B cell (primary cell): ENCODE data around the gene PRKCZ. TPM values are rescaled to one million over a fixed set of nuclear protein-coding genes. Genes with fewer than 3 reads are reported as not detected.

ENCODE experiments used
- ATAC-seq: fragments of 200-7000 bp; cut with Tn5 transposase; one replicate; pipeline ENCODE4 v1.10.0; 2021; ENCODE audit warnings: low read depth, mild to moderate bottlenecking, moderate number of reproducible peaks, moderate library complexity
- CTCF ChIA-PET: fragments of 350-600 bp; sonication (Branson Sonifier 250); formaldehyde crosslinking; loops from one replicate; lab custom pipeline; 2021; ENCODE audit warnings: antibody characterized with exemption, inconsistent platforms; lab: Charles Lee
- POLR2A ChIA-PET: fragments of 350-600 bp; sonication (Branson Sonifier 250); formaldehyde crosslinking; loops from one replicate; lab custom pipeline; 2021; ENCODE audit warnings: antibody characterized with exemption; lab: Charles Lee
- DNase-seq: peaks from one replicate; pipeline ENCODE4 v3.0.0; 2013
- H2AFZ ChIP-seq: 2 replicates; pipeline ENCODE4 v1.6.1; 2012; ENCODE audit warnings: mild to moderate bottlenecking, low read depth, low read length; ENCODE audit not compliant: insufficient read depth, poor library complexity, severe bottlenecking
- H3K27ac ChIP-seq, 2 donors: 1 replicate in 1 of 2; 2 replicates in 1 of 2; pipeline ENCODE4 v1.5.1; 2012 to 2013; ENCODE audit warnings: low read length in 2 of 2, mild to moderate bottlenecking in 2 of 2, moderate library complexity in 1 of 2
- H3K27me3 ChIP-seq, 4 experiments: fragments of 200-600 bp in 1 of 4; sonication (generic) in 1 of 4; replicated peaks in 1 of 4; 1 replicate in 2 of 4; 2 replicates in 2 of 4; pipeline versions ENCODE4 v1.6.1 to v1.7.0; 2013 to 2016; ENCODE audit warnings: low read length in 3 of 4, mild to moderate bottlenecking in 2 of 4, mixed read lengths in 1 of 4, moderate library complexity in 1 of 4; ENCODE audit not compliant: insufficient read depth in 4 of 4, control insufficient read depth in 3 of 4; ENCODE audit errors: control extremely low read depth in 1 of 4
- H3K36me3 ChIP-seq, 2 experiments: replicated peaks in 1 of 2; 1 replicate in 1 of 2; 2 replicates in 1 of 2; pipeline versions ENCODE4 v1.6.1 to v1.7.1; 2013; ENCODE audit warnings: low read length in 1 of 2; ENCODE audit not compliant: insufficient read depth in 2 of 2, control insufficient read depth in 1 of 2; ENCODE audit errors: control extremely low read depth in 1 of 2, extremely low read depth in 1 of 2
- H3K4me1 ChIP-seq, 2 donors: fragments of 200-600 bp in 1 of 2; sonication (generic) in 1 of 2; 1 replicate in 1 of 2; 2 replicates in 1 of 2; pipeline versions ENCODE4 v1.5.1 to v1.6.1; 2013 to 2017; ENCODE audit warnings: low read length in 2 of 2; ENCODE audit not compliant: control insufficient read depth in 2 of 2, insufficient read depth in 2 of 2
- H3K4me2 ChIP-seq: replicated peaks from 2 replicates; pipeline ENCODE3; 2012; ENCODE audit warnings: mild to moderate bottlenecking, low read depth, low read length; ENCODE audit not compliant: poor library complexity, severe bottlenecking
- H3K4me3 ChIP-seq, 5 experiments: fragments of 200-600 bp in 1 of 5; sonication (generic) in 1 of 5; 1 replicate in 3 of 5; 2 replicates in 2 of 5; pipeline versions ENCODE4 v1.5.1 to v1.7.0; 2011 to 2016; ENCODE audit warnings: low read length in 4 of 5, mild to moderate bottlenecking in 4 of 5, low read depth in 2 of 5, control low read depth in 1 of 5, moderate library complexity in 1 of 5; ENCODE audit not compliant: insufficient read depth in 1 of 5; ENCODE audit errors: control extremely low read depth in 1 of 5, extremely low read depth in 1 of 5
- H3K79me2 ChIP-seq: fragments of 200-600 bp; sonication (generic); one replicate; pipeline ENCODE4 v1.6.0; 2016; ENCODE audit warnings: low read length; ENCODE audit not compliant: control insufficient read depth, insufficient read depth
- H3K9ac ChIP-seq: fragments of 200-600 bp; sonication (generic); 2 replicates; pipeline ENCODE4 v1.6.1; 2017; ENCODE audit warnings: mild to moderate bottlenecking, low read length, moderate library complexity
- H3K9me3 ChIP-seq, 3 donors: one replicate each; pipeline versions ENCODE4 v1.6.1 to v1.7.1; 2013; ENCODE audit warnings: low read length in 2 of 3; ENCODE audit not compliant: control insufficient read depth in 2 of 3, insufficient read depth in 1 of 3; ENCODE audit errors: control extremely low read depth in 1 of 3
- H4K20me1 ChIP-seq: 2 replicates; pipeline ENCODE4 v1.6.0; 2012; ENCODE audit warnings: mild to moderate bottlenecking, low read length; ENCODE audit not compliant: insufficient read depth, control insufficient read depth, poor library complexity, severe bottlenecking
- H3K27ac Mint-ChIP-seq: one replicate; pipeline ENCODE4 v1.8.0; 2021; ENCODE audit warnings: mixed read lengths
- H3K27me3 Mint-ChIP-seq: one replicate; pipeline ENCODE4 v1.8.0; 2021; ENCODE audit warnings: mixed read lengths
- H3K4me1 Mint-ChIP-seq: one replicate; pipeline ENCODE4 v1.8.0; 2021; ENCODE audit warnings: mixed read lengths
- H3K4me3 Mint-ChIP-seq: one replicate; pipeline ENCODE4 v1.8.0; 2021; ENCODE audit warnings: mixed read lengths
- H3K9me3 Mint-ChIP-seq: one replicate; pipeline ENCODE4 v1.8.0; 2022; ENCODE audit warnings: mixed read lengths; ENCODE audit not compliant: insufficient read depth
- CTCF ChIP-seq: fragments of 200-600 bp; IDR thresholded peaks from one replicate; pipeline ENCODE4 v1.8.0; 2022; ENCODE audit warnings: antibody characterized with exemption, mild to moderate bottlenecking
- EZH2 ChIP-seq: IDR thresholded peaks from 2 replicates; pipeline ENCODE4 v1.6.1; 2012; ENCODE audit warnings: borderline replicate concordance, low read depth, mild to moderate bottlenecking, moderate library complexity, low read length; ENCODE audit not compliant: insufficient read depth, poor library complexity, severe bottlenecking
- WGBS: methylation state at CpG from one replicate; pipeline ENCODE4 v1.1.5; 2013; ENCODE audit warnings: missing lambda C conversion rate; ENCODE audit not compliant: insufficient coverage; 5-methylcytosine and 5-hydroxymethylcytosine counted together
- intact Hi-C: fragments of 100-400 bp; cut with micrococcal nuclease; formaldehyde crosslinking; loops from one replicate; pipeline ENCODE4 v1.10.0; 2022
- polyA plus RNA-seq: library from polyadenylated mRNA; depleted of rRNA; stranded (reverse); fragments of >200 nt; gene quantifications from 2 replicates; pipeline ENCODE4 v1.2.3, GENCODE V29; 2012
- total RNA-seq, 2 donors: library from RNA; stranded (reverse); fragments of 120-200 nt in 1 of 2; gene quantifications; 1 replicate in 1 of 2; 2 replicates in 1 of 2; pipeline versions ENCODE4 v1.2.3 to v1.2.4, GENCODE V29; 2013 to 2022

The PRKCZ gene
- total and polyA plus RNA-seq, 2 donors (not counting 1 experiment from before 2014, with no cell fraction given) = 17.9 to 53.2 TPM

- Mint-ChIP-seq H3K27ac (no peak overlapping the region), H3K4me3 (no peak overlapping the region), H3K9me3 (no peaks in the 10 kb centered on the region), H3K4me1 (no peaks in the 10 kb centered on the region), H3K27me3 (peaks cover 28% of the 10 kb centered on the region)
- Histone ChIP-seq H2AFZ (no peak overlapping the region), H3K9ac (no peak overlapping the region), H3K36me3 (no peaks in the 10 kb centered on the region), H3K4me2 (no peak overlapping the region), H3K4me3 (no peak overlapping the region), H4K20me1 (no peaks in the 10 kb centered on the region), H3K4me1 (no peaks in the 10 kb centered on the region), H3K27me3 (peaks cover 0 to 10% (median 0%) of the 10 kb centered on the region in 4 experiments), H3K9me3 (no peaks in the 10 kb centered on the region), H3K79me2 (no peaks in the 10 kb centered on the region), H3K27ac (no peak overlapping the region)
- WGBS = 93% methylated on average over 23 of the region's 27 CpGs
- DNase-seq = no peak
- intact Hi-C loops = no loop called here
- POLR2A ChIA-PET = no interaction called here
- ATAC-seq = no peak
- no peak for TF ChIP-seq CTCF
- no peak for TF ChIP-seq EZH2
- CTCF ChIA-PET = no interaction called here
These were observed 40.8 kb upstream of the PRKCZ start for GRCh38 chr1:2009101-2010053.

- no peak overlapping the region for H3K27ac Mint-ChIP-seq
- H3K4me3 ChIP-seq = no peak overlapping the region
- no peaks in the 10 kb centered on the region for H3K9me3 ChIP-seq
- H3K4me1 Mint-ChIP-seq = peaks cover 3% of the 10 kb centered on the region
- H3K4me2 ChIP-seq = no peak overlapping the region
- H3K36me3 ChIP-seq = no peaks in the 10 kb centered on the region
- no peaks in the 10 kb centered on the region for H4K20me1 ChIP-seq
- H3K27ac ChIP-seq = no peak overlapping the region
- H3K9me3 Mint-ChIP-seq = no peaks in the 10 kb centered on the region
- ChIA-PET CTCF (no interaction called here), POLR2A (interaction anchor here (0.6 kb wide), 1 partner anchor 21 kb away, joined by 4 read pairs; no protein-coding TSS in a partner anchor)
- ATAC-seq (no peak), DNase-seq (no peak)
- no peak overlapping the region for H3K9ac ChIP-seq
- peaks cover 0 to 31% (median 5%) of the 10 kb centered on the region in 4 experiments for H3K27me3 ChIP-seq
- no peak overlapping the region for H3K4me3 Mint-ChIP-seq
- peaks cover 49% of the 10 kb centered on the region for H3K27me3 Mint-ChIP-seq
- no peaks in the 10 kb centered on the region for H3K79me2 ChIP-seq
- intact Hi-C loops = no loop called here
- H2AFZ ChIP-seq = no peak overlapping the region
- TF ChIP-seq EZH2 (no peak), CTCF (no peak)
- peaks cover 3 to 6% of the 10 kb centered on the region in 2 donors for H3K4me1 ChIP-seq
- WGBS = 88% methylated on average over 14 of the region's 15 CpGs
These were observed 36.0 kb upstream of the PRKCZ start for GRCh38 chr1:2014181-2014580.
